Suprapubic skin (tissue), 4 donors: Measurements from ENCODE around the gene IDH3B.

Source experiments
- EP300 ChIP-seq: sonication (generic); formaldehyde crosslinking; IDR thresholded peaks from one replicate; pipeline ENCODE4 v1.6.1; 2017; ENCODE audit warnings: antibody characterized with exemption
- POLR2A ChIP-seq, 2 donors: fragments of 450-650 bp; IDR thresholded peaks; one replicate each; pipeline ENCODE4 v1.6.1; 2017; ENCODE audit warnings: antibody characterized with exemption in 2 of 2, mild to moderate bottlenecking in 2 of 2, moderate library complexity in 2 of 2
- POLR2AphosphoS5 ChIP-seq, 3 donors: sonication (generic); formaldehyde crosslinking; IDR thresholded peaks; one replicate each; pipeline ENCODE4 v1.6.1; 2017; ENCODE audit warnings: antibody characterized with exemption in 3 of 3
- TF ChIP-seq, protein P1 (sequence below), 2 donors: fragments of 200-600 bp in 1 of 2; fragments of 450-650 bp in 1 of 2; sonication (generic) in 1 of 2; IDR thresholded peaks; one replicate each; pipeline ENCODE4 v1.5.1; 2016 to 2019; ENCODE audit warnings: antibody characterized with exemption in 2 of 2, mild to moderate bottlenecking in 1 of 2, moderate library complexity in 1 of 2

DNA sequence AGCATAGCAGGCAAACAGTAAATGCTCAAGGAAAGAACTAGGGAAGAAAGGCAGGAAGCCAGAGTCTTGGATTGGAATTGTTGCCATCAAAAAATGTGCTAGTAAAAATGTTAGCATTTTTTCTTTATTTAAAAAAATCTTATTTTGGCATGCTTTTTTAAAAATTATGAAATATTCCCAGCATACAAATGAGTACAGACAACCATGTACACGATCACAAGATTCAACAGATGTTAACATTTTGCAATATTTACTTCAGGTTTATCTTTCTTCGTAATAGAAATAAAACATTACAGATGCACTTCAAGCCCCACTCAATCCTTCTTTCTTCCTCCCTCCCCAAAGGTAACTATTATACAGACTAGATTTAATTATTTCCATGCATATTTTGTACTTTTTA, 39.0 kb downstream of the IDH3B start:
- TF ChIP-seq, protein P1, sequence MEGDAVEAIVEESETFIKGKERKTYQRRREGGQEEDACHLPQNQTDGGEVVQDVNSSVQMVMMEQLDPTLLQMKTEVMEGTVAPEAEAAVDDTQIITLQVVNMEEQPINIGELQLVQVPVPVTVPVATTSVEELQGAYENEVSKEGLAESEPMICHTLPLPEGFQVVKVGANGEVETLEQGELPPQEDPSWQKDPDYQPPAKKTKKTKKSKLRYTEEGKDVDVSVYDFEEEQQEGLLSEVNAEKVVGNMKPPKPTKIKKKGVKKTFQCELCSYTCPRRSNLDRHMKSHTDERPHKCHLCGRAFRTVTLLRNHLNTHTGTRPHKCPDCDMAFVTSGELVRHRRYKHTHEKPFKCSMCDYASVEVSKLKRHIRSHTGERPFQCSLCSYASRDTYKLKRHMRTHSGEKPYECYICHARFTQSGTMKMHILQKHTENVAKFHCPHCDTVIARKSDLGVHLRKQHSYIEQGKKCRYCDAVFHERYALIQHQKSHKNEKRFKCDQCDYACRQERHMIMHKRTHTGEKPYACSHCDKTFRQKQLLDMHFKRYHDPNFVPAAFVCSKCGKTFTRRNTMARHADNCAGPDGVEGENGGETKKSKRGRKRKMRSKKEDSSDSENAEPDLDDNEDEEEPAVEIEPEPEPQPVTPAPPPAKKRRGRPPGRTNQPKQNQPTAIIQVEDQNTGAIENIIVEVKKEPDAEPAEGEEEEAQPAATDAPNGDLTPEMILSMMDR (IDR thresholded peaks at IDR 0.05), result no peak
- TF ChIP-seq POLR2AphosphoS5 (IDR thresholded peaks at IDR 0.05), result no peak
- no peak for TF ChIP-seq POLR2A (IDR thresholded peaks at IDR 0.05)
- TF ChIP-seq EP300, result no peak
